Thyroid gland (tissue), 4 donors: ENCODE measurements around the gene SLC22A3. TPM values are rescaled to one million over a fixed set of nuclear protein-coding genes. Genes with fewer than 3 reads are reported as not detected.
"Not testable (repeated sequence)": the region's sequence is repeated elsewhere in the genome, so short reads cannot be mapped to it uniquely, and the experiment has no call there.

Experiments
- DNase-seq, 2 donors: peaks; one replicate each; pipeline ENCODE4 v3.0.0-alpha.2; 2019
- H3K27ac ChIP-seq, 3 donors: fragments of 200-600 bp; sonication (generic); 1 replicate in 2 of 3; 2 replicates in 1 of 3; pipeline ENCODE4 v1.5.1; 2016 to 2019; ENCODE audit warnings: mild to moderate bottlenecking in 1 of 3, moderate library complexity in 1 of 3
- H3K27me3 ChIP-seq: fragments of 200-600 bp; sonication (generic); one replicate; pipeline ENCODE4 v1.5.1; 2019
- H3K36me3 ChIP-seq, 2 donors: fragments of 200-600 bp; sonication (generic); one replicate each; pipeline ENCODE4 v1.5.1; 2016 to 2019
- H3K4me1 ChIP-seq, 2 donors: fragments of 200-600 bp; sonication (generic); one replicate each; pipeline ENCODE4 v1.5.1; 2017 to 2019
- H3K4me3 ChIP-seq, 3 donors: fragments of 200-600 bp; sonication (generic); replicated peaks in 1 of 3; 1 replicate in 2 of 3; 2 replicates in 1 of 3; pipeline ENCODE4 v1.5.1; 2016; ENCODE audit warnings: mild to moderate bottlenecking in 1 of 3
- H3K9me3 ChIP-seq: fragments of 200-600 bp; sonication (generic); one replicate; pipeline ENCODE4 v1.5.1; 2017
- POLR2A ChIP-seq, 2 donors: fragments of 450-650 bp; IDR thresholded peaks; one replicate each; pipeline ENCODE4 v1.6.1; 2017; ENCODE audit warnings: antibody characterized with exemption in 2 of 2, mild to moderate bottlenecking in 2 of 2, moderate library complexity in 1 of 2
- WGBS, 2 donors: methylation state at CpG; one replicate each; pipeline ENCODE4 v1.1.5; 2017; 5-methylcytosine and 5-hydroxymethylcytosine counted together
- intact Hi-C: fragments of 100-400 bp; cut with DNase I; formaldehyde crosslinking; loops from one replicate; pipeline ENCODE4 v1.15.1; 2023
- total RNA-seq, 4 donors: library from RNA; depleted of rRNA; stranded (reverse); fragments of >200 nt; gene quantifications; one replicate each; pipeline ENCODE4 v1.2.3, GENCODE V29; 2016
- TF ChIP-seq, protein P1 (sequence below), 6 experiments: fragments of 200-600 bp in 3 of 6; fragments of 450-650 bp in 3 of 6; sonication (generic) in 3 of 6; IDR thresholded peaks; one replicate each; pipeline ENCODE4 v1.5.1; 2016 to 2019; ENCODE audit warnings: antibody characterized with exemption in 6 of 6, mild to moderate bottlenecking in 2 of 6, inconsistent platforms in 1 of 6, moderate library complexity in 1 of 6

The SLC22A3 gene
- total RNA-seq, 4 donors from 2014 or later, result 0.67 to 3.9 (median 2.5) TPM

DNA sequence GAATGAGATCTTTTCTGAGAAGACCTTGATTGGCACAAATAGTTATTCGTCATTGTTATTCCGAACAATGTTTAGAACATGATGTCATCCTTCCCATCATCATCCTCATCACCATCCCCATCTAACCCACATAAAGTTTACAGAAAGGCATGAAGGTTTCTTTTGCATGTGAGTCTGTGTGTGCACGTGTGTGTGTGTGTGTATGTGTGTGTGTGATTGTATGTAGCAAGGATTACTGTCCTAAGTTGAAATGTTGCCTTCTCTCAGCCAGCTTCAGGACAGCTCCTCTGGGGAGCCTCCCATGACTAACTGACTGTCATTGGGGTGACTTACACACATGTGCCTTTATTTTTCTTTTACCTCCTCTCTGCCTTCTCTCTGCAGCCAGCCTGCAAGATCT, 113.5 kb downstream of the SLC22A3 start:
- no peak overlapping the region for H3K27ac ChIP-seq
- H3K9me3 ChIP-seq, result no peaks in the 10 kb centered on the region
- no peaks in the 10 kb centered on the region for H3K27me3 ChIP-seq
- H3K4me1 ChIP-seq, result no peaks in the 10 kb centered on the region
- H3K4me3 ChIP-seq, result no peak overlapping the region
- TF ChIP-seq POLR2A (IDR thresholded peaks at IDR 0.05), result no peak
- TF ChIP-seq, protein P1, sequence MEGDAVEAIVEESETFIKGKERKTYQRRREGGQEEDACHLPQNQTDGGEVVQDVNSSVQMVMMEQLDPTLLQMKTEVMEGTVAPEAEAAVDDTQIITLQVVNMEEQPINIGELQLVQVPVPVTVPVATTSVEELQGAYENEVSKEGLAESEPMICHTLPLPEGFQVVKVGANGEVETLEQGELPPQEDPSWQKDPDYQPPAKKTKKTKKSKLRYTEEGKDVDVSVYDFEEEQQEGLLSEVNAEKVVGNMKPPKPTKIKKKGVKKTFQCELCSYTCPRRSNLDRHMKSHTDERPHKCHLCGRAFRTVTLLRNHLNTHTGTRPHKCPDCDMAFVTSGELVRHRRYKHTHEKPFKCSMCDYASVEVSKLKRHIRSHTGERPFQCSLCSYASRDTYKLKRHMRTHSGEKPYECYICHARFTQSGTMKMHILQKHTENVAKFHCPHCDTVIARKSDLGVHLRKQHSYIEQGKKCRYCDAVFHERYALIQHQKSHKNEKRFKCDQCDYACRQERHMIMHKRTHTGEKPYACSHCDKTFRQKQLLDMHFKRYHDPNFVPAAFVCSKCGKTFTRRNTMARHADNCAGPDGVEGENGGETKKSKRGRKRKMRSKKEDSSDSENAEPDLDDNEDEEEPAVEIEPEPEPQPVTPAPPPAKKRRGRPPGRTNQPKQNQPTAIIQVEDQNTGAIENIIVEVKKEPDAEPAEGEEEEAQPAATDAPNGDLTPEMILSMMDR (IDR thresholded peaks at IDR 0.05), result no peak
- DNase-seq, result no peak
- intact Hi-C loops, result no loop called here
- 81 to 82% methylated on average over 3 of the region's 3 CpGs for WGBS, 2 donors
- H3K36me3 ChIP-seq, result no peaks in the 10 kb centered on the region

DNA sequence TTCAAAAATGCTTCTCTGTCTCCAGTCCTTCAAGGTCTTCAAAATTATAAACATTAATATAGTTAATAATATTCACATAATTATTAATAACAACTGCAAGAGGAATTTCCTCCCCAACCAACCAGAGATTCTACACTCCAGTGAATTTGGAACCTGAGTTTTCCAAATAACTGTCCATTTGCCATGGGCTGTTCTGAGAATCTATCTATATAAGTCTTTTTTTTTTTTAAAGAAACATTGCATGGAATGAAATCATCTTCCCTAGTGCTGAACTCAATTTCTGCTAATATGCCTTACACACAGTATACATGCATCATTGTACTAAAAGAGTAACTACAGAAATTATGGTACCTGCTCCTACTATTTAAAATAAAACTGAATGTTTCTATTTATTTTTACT, 113.9 kb downstream of the SLC22A3 start:
- intact Hi-C loops, result no loop called here
- DNase-seq, result no peak

DNA sequence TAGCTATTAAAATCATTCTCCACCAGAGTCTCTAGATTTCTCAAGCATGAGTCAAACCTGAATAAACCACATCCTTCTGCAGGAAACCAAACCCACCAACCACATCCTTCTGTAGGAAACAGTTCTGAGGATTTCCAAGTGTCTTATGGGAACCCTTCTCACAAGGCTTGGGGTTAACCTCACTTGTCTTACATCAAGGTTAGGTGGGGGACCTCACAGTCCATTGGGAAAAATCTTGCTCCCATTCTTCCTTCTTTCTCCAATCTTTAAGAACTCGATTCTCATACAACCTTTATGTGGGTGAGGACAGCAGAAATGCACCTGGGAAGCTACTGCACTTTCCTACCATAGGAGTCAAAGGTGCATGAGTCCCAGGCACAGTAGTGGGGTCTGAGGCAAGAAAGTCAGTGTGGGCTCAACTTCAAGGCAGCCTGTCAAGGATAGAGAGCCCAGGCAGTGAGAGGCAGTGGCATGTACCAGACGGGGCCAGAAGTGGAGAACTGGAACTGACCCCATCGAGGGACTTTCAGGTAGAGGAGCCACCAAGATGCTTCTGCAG, 114.5 kb downstream of the SLC22A3 start:
- Histone ChIP-seq H3K27me3 (no peaks in the 10 kb centered on the region), H3K4me3 (no peak overlapping the region), H3K27ac (no peak overlapping the region), H3K9me3 (no peaks in the 10 kb centered on the region), H3K36me3 (no peaks in the 10 kb centered on the region), H3K4me1 (no peaks in the 10 kb centered on the region)
- intact Hi-C loops, result no loop called here
- DNase-seq, result no peak
- 59 to 68% methylated on average over 3 of the region's 3 CpGs for WGBS, 2 donors
- TF ChIP-seq, protein P1 (IDR thresholded peaks at IDR 0.05), result no peak
- no peak for TF ChIP-seq POLR2A (IDR thresholded peaks at IDR 0.05)

More for the DNA sequence above, 113.9 kb downstream of the SLC22A3 start:
- H3K9me3 ChIP-seq, result no peaks in the 10 kb centered on the region
- no peak overlapping the region for H3K27ac ChIP-seq
- H3K27me3 ChIP-seq, result no peaks in the 10 kb centered on the region
- TF ChIP-seq, protein P1 (IDR thresholded peaks at IDR 0.05), result no peak
- TF ChIP-seq POLR2A (IDR thresholded peaks at IDR 0.05), result no peak
- no peaks in the 10 kb centered on the region for H3K4me1 ChIP-seq
- H3K36me3 ChIP-seq, result no peaks in the 10 kb centered on the region
- no peak overlapping the region for H3K4me3 ChIP-seq

DNA sequence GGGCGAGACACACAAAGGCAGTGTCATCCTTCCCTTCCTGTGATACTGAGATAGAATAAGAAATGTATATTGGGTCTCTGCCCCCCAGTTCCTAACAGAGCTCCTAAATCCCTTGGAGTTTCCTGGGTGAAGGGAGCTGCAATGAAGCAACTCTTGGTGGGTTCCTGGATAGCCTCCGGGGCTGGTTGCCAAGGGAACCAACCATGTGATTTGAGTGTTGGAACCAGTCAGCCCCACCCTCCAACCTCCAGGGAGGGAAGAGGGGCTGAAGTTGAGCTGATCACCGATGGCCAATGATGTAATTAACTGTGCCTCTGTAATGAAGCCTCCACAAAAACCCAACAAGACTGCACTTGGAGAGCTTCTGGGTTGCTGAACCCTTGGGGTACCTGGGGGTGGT, 116.6 kb downstream of the SLC22A3 start:
- DNase-seq, result no peak
- Histone ChIP-seq H3K27ac (no peak overlapping the region), H3K4me1 (no peaks in the 10 kb centered on the region), H3K27me3 (no peaks in the 10 kb centered on the region), H3K9me3 (no peaks in the 10 kb centered on the region), H3K4me3 (no peak overlapping the region), H3K36me3 (no peaks in the 10 kb centered on the region)
- 75 to 100% methylated on average over 2 to 3 of the region's 3 CpGs for WGBS, 2 donors
- TF ChIP-seq, protein P1 (IDR thresholded peaks at IDR 0.05), result no peak
- TF ChIP-seq POLR2A (IDR thresholded peaks at IDR 0.05), result no peak
- intact Hi-C loops, result no loop called here

DNA sequence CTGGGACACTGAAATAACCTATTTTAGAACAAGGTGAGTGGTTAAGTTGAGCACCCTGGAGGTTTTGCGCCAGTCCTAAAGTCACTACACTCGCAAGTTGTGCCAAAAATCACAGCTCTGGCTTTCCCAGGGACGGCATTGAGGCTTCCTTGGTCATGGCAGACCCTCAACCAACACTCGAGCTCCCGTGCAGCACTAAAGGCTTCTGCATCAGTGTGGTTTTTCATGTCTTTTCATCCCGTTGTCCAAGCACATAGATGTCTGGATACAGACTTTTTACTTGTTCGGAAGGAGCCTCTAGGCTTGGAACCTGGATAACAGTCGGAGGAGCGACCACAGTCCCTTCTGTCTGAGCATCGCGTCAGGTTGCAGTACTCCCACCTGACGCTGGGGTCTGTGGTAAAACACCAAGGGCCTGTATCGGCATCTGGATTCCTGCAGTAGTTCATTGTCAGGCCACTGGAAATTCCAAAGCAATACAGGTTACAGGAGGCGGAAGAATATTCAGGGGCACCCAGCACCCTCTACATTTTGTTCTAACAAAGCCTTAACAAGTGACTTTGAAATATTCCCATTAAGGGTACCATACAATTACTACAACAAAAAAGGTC, 119.2 kb downstream of the SLC22A3 start:
- H3K27ac ChIP-seq, H3K4me1 ChIP-seq, H3K9me3 ChIP-seq, H3K27me3 ChIP-seq, intact Hi-C loops, H3K4me3 ChIP-seq, H3K36me3 ChIP-seq, DNase-seq: not testable (repeated sequence)
- whole genome bisulfite sequencing, 2 donors, result 67 to 78% methylated on average over 14 of the region's 14 CpGs
